Stimulated activated CD4-positive, alpha-beta T cell treated with anti-CD3 and anti-CD28 coated beads, Interleukin-1b, Interleukin-23, amount 100 ng/mL, for 24 hours (primary cell): ENCODE measurements around the gene SRC.

Experiments used
- DNase-seq, 4 experiments: peaks; one replicate each; pipeline ENCODE4 v3.0.0-alpha.2; 2020; ENCODE audit warnings: low read depth in 4 of 4, low spot score in 1 of 4

The SRC gene

GRCh38 chr20:37314617-37315016, 31.3 kb upstream of the SRC start:
- DNase-seq = no peak

GRCh38 chr20:37315021-37315451, 30.9 kb upstream of the SRC start:
- DNase-seq = no peak

GRCh38 chr20:37315452-37316110, 30.4 kb upstream of the SRC start:
- no peak for DNase-seq

- no peak for DNase-seq
Measured at GRCh38 chr20:37316116-37316774, 29.7 kb upstream of the SRC start.

DNA sequence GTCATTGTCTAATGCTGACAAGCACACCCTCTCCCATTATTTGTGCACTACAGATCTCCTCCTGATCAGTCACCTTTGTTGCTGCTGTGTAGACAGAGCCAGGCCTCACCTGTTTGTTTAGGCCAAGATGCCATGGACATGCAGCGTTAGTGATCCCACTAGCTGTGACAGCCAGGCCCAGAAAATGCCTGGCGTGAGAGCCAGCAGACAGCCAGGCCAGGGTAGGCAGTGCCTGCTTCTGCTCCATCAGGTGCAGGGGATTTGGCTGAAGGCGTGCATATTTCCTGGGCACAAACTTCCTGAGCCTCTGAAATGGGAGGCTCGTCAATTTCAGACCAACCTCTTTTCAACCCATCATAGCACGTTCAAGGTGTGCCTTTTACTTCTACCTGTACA, 29.2 kb upstream of the SRC start:
- no peak for DNase-seq

- DNase-seq = no peak
Measured at GRCh38 chr20:37317316-37317715, 28.6 kb upstream of the SRC start.

DNA sequence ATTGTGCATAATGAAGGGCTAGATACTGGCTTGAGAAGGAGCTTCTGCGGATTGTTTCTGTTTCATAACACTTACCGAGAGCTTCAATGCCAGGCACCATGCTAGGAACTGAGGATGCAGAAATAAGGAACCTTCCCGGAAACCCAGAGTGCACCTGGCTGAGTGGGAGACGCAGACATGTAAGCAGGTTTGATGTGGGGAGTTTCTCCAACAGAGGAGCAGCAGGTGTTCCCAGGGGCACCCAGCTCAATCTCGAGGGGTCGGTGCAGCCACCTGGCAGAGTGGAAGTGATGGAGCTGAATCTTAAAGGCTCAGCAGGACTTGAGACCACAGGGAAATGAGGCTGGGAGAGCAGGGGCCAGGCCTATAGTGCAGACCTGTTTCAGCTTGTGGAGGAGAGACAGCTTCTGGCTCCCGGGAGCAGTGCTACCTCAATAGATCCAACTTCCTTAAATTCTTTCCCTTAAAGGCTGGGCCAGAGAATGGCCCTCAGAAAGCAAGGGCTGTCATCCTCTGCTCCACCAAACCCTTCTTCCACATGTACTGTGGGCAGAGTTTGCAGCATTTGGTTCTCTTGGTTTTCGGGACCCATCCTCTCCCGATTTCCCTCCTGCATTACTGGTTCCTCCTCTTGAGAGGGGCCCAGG, 27.8 kb upstream of the SRC start:
- DNase-seq = no peak

DNA sequence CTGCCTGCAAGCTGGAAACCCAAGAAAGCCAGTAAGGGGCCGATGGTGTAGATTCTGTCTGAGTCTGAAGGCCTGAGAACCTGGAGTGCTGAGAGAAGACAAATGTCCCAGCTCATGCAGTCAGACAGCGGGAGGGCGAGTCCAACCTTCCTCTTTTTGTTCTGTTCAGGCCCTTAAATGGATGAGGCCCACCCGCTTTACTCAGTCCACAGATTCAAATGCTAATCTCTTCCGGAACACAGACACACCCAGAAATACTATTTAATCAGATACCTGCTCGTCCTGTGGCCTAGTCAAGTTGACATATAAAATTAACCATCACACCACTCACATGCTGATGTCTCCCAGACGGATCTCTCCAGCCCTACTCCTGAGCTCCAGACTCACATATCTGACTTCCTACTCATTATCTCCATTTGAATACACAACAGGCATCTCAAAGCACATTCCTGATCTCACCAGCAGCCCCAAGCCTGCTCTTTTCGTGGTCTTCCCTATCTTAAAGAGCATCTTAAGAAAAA, 26.7 kb upstream of the SRC start:
- DNase-seq = no peak

GRCh38 chr20:37323985-37324384, 22.0 kb upstream of the SRC start:
- DNase-seq = no peak

DNA sequence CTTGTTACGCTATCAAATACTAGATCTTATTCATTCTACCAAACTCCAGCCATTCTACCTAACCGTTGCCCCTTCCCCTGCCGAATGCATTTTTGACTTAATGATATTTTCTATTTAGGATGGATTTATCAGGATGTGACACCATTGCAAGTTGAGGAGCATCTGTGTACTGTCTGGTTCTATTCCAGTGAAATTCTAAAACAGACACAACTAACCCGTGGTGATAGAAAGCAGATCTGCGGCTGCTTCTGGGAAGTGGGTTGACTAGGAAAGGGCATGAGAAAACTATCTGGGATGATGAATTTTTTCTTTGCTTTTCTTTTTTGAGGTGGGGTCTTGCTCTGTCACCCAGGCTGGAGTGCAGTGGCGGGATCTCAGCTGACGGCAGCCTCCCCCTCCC, 20.7 kb upstream of the SRC start:
- no peak for DNase-seq

- no peak for DNase-seq
Measured at GRCh38 chr20:37326666-37327065, 19.3 kb upstream of the SRC start.

DNA sequence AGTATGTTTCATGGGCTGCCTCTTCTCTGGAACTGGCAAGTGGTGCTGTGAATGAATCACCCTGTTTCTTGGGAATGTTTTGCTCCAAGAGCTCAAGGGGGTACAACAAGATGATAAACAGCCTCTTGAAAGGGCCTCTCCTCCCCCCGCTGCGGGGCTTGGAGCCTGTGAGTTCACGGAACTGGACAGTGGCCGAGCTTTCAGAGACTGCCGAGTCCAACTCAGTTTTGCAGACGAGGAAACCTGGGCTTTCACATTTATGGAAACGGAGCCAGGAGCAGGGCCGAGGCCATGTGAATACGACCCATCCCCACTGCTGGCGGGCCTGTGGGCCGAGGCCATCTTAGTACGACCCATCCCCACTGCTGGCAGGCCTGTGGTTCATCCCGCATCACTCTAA, 18.2 kb upstream of the SRC start:
- DNase-seq = no peak

- DNase-seq = no peak
Measured at GRCh38 chr20:37328149-37328945, 17.6 kb upstream of the SRC start.

- no peak for DNase-seq
Measured at GRCh38 chr20:37329481-37330165, 16.3 kb upstream of the SRC start.

GRCh38 chr20:37330316-37330715, 15.6 kb upstream of the SRC start:
- no peak for DNase-seq

- no peak for DNase-seq
Measured at GRCh38 chr20:37331060-37331857, 14.7 kb upstream of the SRC start.

DNA sequence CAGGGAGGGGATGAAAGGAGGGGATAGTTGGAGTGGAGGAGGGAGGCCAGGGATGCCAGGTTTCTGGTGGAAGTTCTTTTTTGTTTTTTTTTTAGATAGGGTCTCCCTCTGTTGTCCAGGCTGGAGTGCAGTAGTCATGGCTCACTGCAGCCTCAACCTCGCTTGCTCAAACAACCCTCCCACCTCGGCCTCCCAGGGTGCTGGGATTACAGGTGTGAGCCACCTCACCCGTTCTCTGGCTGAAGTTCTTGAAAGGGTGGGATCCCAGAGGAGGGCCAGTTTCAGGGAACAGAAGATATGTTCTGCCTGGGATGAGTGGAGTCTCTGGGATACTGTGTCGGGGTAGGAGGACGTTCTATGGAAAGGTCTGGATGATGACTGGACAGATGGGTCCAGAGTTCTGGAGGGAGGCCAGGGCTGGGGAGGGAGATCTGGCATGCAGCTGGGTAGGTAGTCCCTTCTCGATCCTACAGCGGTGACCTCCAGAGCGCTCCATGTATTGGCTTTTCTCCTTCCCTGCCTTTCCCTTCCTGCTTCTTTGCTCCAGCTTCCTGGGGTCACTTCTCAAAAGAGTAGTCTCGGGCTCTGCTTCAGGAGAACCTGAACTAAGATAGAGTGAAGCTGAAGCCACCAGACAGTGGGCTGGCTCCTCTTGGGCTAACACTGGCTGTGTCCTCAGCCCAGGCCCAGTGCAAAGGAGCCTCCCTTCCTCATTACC, 12.7 kb upstream of the SRC start:
- DNase-seq = no peak

DNA sequence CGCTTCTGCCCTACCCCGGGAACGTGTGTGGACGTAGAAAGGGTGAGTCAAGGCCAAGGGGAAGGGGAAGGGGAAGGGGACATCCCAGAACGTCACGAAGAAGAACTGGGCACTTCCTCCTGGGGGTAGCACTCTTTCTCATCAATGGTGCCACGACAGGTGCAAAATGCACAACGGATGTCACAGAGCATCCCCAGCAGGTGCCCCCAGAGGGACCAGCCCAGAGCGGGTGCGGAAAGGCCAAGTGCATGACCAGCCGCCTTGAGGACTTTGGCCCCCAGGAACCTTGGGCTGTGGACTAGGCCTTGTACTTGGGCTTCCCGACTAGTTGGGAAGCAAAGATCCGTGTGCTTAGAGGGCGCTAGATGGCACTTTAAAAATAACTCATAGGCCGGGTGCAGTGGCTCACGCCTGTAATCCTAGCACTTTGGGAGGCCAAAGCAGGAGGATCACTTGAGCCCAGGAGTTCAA, 12.1 kb upstream of the SRC start:
- DNase-seq = no peak

DNA sequence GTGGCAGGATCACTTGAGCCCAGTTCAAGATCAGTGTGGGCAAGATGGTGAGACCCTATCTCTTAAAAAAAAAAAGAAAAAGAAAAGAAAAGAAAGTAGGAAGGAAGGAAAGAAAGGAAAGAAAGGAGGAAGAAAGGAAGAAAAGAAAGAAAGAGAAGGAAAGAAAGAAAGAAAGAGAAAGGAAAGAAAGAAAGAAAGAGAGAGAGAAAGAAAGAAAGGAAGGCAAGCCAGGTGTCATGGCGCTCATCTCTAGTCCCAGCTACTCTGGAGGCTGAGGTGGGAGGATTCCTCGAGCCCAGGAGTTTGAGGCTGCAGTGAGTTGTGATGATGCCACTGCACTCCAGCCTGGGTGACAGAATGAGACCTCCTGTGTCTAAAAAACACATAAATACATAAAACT, 11.5 kb upstream of the SRC start:
- DNase-seq = no peak
